LNCaP clone FGC (cell line): ENCODE data around the gene SIRT4.
"Not testable (repeated sequence)": the region's sequence is repeated elsewhere in the genome, so short reads cannot be mapped to it uniquely, and the experiment has no call there.

Source experiments
- DNase-seq: peaks from one replicate; pipeline ENCODE4 v3.0.0-alpha.2; 2011; ENCODE audit warnings: low read depth
- H3K4me3 ChIP-seq: 2 replicates; pipeline ENCODE4 v1.5.1; 2011; ENCODE audit warnings: mild to moderate bottlenecking, low read depth, low read length, control low read depth
- CTCF ChIP-seq: IDR thresholded peaks from 2 replicates; pipeline ENCODE4 v1.5.1; 2012; ENCODE audit warnings: mild to moderate bottlenecking; ENCODE audit not compliant: control insufficient read depth, insufficient read depth; ENCODE audit errors: extremely low read depth

Gene SIRT4

GRCh38 chr12:120301962-120302815 is at the start of gene SIRT4:
Gene SIRT4 (plus strand): TSS chr12:120302321. CDS start chr12:120303562, 1,241 bp downstream.
- peak; percentile 87 for DNase-seq
- peak; percentile 69 for TF ChIP-seq CTCF
- H3K4me3 ChIP-seq: peak within 1 kb of the TSS; percentile 64

- DNase-seq, H3K4me3 ChIP-seq: not testable (repeated sequence)
Observed at GRCh38 chr12:120253313-120253712, 48.8 kb upstream of the SIRT4 start.

GRCh38 chr12:120254809-120255208 is 47.3 kb upstream of the SIRT4 start:
- no peak for TF ChIP-seq CTCF
- no peak overlapping the region for H3K4me3 ChIP-seq
- DNase-seq: no peak

GRCh38 chr12:120257041-120257821 is 44.9 kb upstream of the SIRT4 start:
- no peak overlapping the region for H3K4me3 ChIP-seq
- DNase-seq: peak; percentile 89
- TF ChIP-seq CTCF: no peak

- no peak overlapping the region for H3K4me3 ChIP-seq
- TF ChIP-seq CTCF: no peak
Observed at GRCh38 chr12:120258323-120258896, 43.7 kb upstream of the SIRT4 start.

GRCh38 chr12:120259418-120260202 is 42.5 kb upstream of the SIRT4 start:
- no peak overlapping the region for H3K4me3 ChIP-seq
- TF ChIP-seq CTCF: no peak
- DNase-seq: no peak

More at GRCh38 chr12:120258323-120258896, 43.7 kb upstream of the SIRT4 start:
- DNase-seq: no peak
